Omental fat pad (tissue), 4 donors: Measurements from ENCODE around the gene TAOK3. TPM values are rescaled to one million over a fixed set of nuclear protein-coding genes. Genes with fewer than 3 reads are reported as not detected.

Experiments
- ATAC-seq: fragments of 150-250 bp; one replicate; pipeline ENCODE4 v1.9.1; 2016; ENCODE audit warnings: mild to moderate bottlenecking, moderate library complexity; ENCODE audit not compliant: low FRiP score
- DNase-seq: peaks from one replicate; pipeline ENCODE4 v3.0.0-alpha.2; 2019; ENCODE audit warnings: low spot score
- CTCF ChIP-seq, 3 donors: fragments of 450-650 bp; IDR thresholded peaks; one replicate each; pipeline ENCODE4 v1.5.1; 2016 to 2017; ENCODE audit warnings: antibody characterized with exemption in 3 of 3, mild to moderate bottlenecking in 3 of 3, moderate library complexity in 2 of 3
- total RNA-seq, 4 donors: library from RNA; depleted of rRNA; stranded (reverse); fragments of >200 nt; gene quantifications; one replicate each; pipeline ENCODE4 v1.1.0, GENCODE V29; 2016

TAOK3 gene
- total RNA-seq, 4 donors from 2014 or later, result 35.5 to 47.4 (median 40.7) TPM

- ATAC-seq (no peak), DNase-seq (no peak)
- TF ChIP-seq CTCF (IDR thresholded peaks at IDR 0.05), result no peak
Observed at GRCh38 chr12:118371321-118372282, 1.1 kb downstream of the TAOK3 start.

DNA sequence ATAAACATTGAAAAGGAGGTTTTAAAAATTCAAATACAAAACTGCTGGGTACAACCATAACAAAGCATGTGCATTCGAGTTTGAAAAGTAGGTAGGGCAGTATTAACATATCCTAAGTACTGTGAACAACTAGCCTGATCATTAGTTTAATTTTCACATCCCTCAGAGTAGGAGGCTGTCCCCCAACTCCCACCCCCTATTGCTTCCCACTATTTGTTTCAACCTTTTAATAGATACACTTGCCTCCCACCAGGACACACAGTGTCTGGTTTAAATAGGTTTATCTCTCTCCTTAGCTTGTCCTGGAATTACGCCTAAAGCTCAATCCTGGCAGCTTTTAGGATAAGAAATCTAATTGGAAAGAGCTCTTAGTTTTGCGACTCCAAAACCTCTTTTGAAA is 2.1 kb downstream of the TAOK3 start:
- no peak for TF ChIP-seq CTCF (IDR thresholded peaks at IDR 0.05)
- DNase-seq, result no peak
- ATAC-seq, result no peak

GRCh38 chr12:118368821-118369220 is 3.9 kb downstream of the TAOK3 start:
- DNase-seq (no peak), ATAC-seq (no peak)
- TF ChIP-seq CTCF (IDR thresholded peaks at IDR 0.05), result no peak

- TF ChIP-seq CTCF (IDR thresholded peaks at IDR 0.05), result no peak
- no peak for DNase-seq
- no peak for ATAC-seq
Observed at GRCh38 chr12:118361889-118362288, 10.8 kb downstream of the TAOK3 start.

DNA sequence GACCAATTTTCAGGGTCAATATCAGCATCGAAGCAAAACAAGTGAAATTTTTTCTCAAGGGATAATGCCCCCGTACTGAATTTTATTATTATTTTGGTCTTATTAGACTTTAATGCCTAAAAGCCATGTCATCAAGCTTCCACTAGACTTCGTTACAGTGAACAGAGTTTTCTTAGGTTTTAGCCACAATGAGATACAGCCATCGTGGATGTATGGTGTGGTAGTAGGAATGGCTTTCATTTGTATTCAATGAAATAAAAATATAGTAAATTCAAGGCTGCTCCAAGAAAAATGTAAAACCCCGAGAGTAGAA is 11.7 kb downstream of the TAOK3 start:
- TF ChIP-seq CTCF (IDR thresholded peaks at IDR 0.05), result no peak
- ATAC-seq (no peak), DNase-seq (no peak)

- DNase-seq (no peak), ATAC-seq (no peak)
- no peak for TF ChIP-seq CTCF (IDR thresholded peaks at IDR 0.05)
Observed at GRCh38 chr12:118359541-118359915, 13.2 kb downstream of the TAOK3 start.
